Hepatic stellate cell (primary cell): ENCODE measurements around the gene UBLCP1.
A peak's percentile ranks its signal among the peaks of the same experiment; 100 is the strongest.

Experiments used
- DNase-seq: peaks from one replicate; pipeline ENCODE4 v3.0.0; 2011; ENCODE audit warnings: low spot score

UBLCP1 gene

GRCh38 chr5:159313197-159313596 is 50.1 kb downstream of the UBLCP1 start:
- no peak for DNase-seq

GRCh38 chr5:159316519-159317383 is 53.7 kb downstream of the UBLCP1 start:
- DNase-seq = peak; percentile 35

GRCh38 chr5:159317849-159318248 is 54.8 kb downstream of the UBLCP1 start:
- no peak for DNase-seq

GRCh38 chr5:159318448-159318847 is 55.4 kb downstream of the UBLCP1 start:
- DNase-seq = no peak

- no peak for DNase-seq
Measured at GRCh38 chr5:159319363-159319762, 56.3 kb downstream of the UBLCP1 start.

- no peak for DNase-seq
Measured at GRCh38 chr5:159319832-159320231, 56.7 kb downstream of the UBLCP1 start.

GRCh38 chr5:159322180-159322579 is 59.1 kb downstream of the UBLCP1 start:
- DNase-seq = no peak

- DNase-seq = peak; percentile 65
Measured at GRCh38 chr5:159324102-159324755, 61.1 kb downstream of the UBLCP1 start.

GRCh38 chr5:159324986-159325385 is 61.9 kb downstream of the UBLCP1 start:
- DNase-seq = no peak

- DNase-seq = peak; percentile 64
Measured at GRCh38 chr5:159330131-159330800, 67.2 kb downstream of the UBLCP1 start, which contains the start of gene IL12B. Gene IL12B (minus strand): TSS chr5:159330487. CDS start chr5:159326782, 3,705 bp downstream.

GRCh38 chr5:159331093-159331973 is 68.2 kb downstream of the UBLCP1 start:
- DNase-seq = peak; percentile 58

- DNase-seq = no peak
Measured at GRCh38 chr5:159332800-159333544, 69.9 kb downstream of the UBLCP1 start.

- peak; percentile 21 for DNase-seq
Measured at GRCh38 chr5:159333545-159333925, 70.4 kb downstream of the UBLCP1 start.
